ENCODE results near the gene FGD4.

Gene FGD4

DNA sequence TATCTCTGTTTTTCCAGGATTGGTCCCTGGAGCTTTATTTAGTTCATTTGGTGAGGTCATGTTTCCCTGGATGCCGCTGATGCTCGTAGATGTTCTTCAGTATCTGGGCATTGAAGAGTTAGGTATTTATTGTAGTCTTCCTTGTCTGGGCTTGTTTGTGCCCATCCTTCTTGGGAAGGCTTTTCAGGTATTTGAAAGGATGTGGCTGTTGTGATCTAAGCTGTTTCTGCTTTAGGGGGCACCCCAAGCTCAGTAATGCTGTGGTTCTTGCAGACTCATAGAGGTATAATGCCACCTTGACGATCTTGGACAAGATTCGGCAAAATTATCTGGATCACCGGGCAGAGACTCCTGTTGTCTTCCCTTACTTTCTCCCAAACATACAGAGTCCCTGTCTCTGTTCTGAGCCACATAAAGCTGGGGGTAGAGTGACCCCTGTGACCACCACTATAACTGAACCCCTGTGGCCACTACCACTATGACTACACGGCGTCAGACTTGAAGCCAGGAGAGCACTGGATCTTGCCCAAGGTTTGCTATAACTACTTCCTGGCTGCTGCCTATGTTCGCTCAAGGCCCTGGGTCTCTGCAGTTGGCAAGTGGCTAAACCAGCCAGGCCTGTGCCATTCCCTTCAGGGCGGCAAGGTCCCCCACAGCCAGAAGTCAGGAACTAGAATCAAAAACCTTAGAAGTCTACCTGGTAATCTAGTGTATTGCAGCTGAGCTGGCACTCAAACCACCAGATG is 40.9 kb downstream of the FGD4 start:
- H3K4me3 ChIP-seq (ENCODE audit: low read depth, low read length) = no peak overlapping the region
- DNase-seq (ENCODE audit: low read depth) = no peak
- TF ChIP-seq, protein P1, sequence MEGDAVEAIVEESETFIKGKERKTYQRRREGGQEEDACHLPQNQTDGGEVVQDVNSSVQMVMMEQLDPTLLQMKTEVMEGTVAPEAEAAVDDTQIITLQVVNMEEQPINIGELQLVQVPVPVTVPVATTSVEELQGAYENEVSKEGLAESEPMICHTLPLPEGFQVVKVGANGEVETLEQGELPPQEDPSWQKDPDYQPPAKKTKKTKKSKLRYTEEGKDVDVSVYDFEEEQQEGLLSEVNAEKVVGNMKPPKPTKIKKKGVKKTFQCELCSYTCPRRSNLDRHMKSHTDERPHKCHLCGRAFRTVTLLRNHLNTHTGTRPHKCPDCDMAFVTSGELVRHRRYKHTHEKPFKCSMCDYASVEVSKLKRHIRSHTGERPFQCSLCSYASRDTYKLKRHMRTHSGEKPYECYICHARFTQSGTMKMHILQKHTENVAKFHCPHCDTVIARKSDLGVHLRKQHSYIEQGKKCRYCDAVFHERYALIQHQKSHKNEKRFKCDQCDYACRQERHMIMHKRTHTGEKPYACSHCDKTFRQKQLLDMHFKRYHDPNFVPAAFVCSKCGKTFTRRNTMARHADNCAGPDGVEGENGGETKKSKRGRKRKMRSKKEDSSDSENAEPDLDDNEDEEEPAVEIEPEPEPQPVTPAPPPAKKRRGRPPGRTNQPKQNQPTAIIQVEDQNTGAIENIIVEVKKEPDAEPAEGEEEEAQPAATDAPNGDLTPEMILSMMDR (IDR thresholded peaks at IDR 0.05; ENCODE audit: low read depth, low read length, missing control alignments) = no peak

DNA sequence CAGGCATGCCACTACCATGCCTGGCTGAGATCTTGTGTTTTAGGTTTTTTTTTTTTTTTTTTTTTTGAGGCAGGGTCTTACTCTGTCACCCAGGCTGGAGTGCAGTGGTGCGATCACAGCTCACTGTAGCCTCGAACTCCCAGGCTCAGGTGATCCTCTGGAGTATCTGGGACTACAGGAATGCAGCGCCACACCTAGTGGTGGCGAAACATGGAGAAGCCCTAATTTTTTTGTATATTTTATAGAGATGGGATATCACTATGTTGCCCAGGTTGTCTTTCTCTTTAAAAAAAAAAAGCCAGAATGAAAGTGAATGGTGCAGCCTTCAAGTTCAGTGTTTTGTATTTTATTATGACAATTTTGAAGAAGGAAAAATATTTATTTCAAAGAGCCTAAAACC is 44.1 kb downstream of the FGD4 start:
- TF ChIP-seq, protein P1 (IDR thresholded peaks at IDR 0.05; ENCODE audit: low read depth, low read length, missing control alignments) = no peak
- no peak overlapping the region for H3K4me3 ChIP-seq (ENCODE audit: low read depth, low read length)
- DNase-seq (ENCODE audit: low read depth) = no peak

- DNase-seq (ENCODE audit: low read depth) = no peak
- H3K4me3 ChIP-seq (ENCODE audit: low read depth, low read length) = no peak overlapping the region
- TF ChIP-seq, protein P1 (IDR thresholded peaks at IDR 0.05; ENCODE audit: low read depth, low read length, missing control alignments) = no peak
These were observed 45.5 kb downstream of the FGD4 start for GRCh38 chr12:32444895-32445294.

GRCh38 chr12:32445356-32445755 is 46.0 kb downstream of the FGD4 start:
- TF ChIP-seq, protein P1 (IDR thresholded peaks at IDR 0.05; ENCODE audit: low read depth, low read length, missing control alignments) = no peak
- no peak overlapping the region for H3K4me3 ChIP-seq (ENCODE audit: low read depth, low read length)
- DNase-seq (ENCODE audit: low read depth) = no peak

DNA sequence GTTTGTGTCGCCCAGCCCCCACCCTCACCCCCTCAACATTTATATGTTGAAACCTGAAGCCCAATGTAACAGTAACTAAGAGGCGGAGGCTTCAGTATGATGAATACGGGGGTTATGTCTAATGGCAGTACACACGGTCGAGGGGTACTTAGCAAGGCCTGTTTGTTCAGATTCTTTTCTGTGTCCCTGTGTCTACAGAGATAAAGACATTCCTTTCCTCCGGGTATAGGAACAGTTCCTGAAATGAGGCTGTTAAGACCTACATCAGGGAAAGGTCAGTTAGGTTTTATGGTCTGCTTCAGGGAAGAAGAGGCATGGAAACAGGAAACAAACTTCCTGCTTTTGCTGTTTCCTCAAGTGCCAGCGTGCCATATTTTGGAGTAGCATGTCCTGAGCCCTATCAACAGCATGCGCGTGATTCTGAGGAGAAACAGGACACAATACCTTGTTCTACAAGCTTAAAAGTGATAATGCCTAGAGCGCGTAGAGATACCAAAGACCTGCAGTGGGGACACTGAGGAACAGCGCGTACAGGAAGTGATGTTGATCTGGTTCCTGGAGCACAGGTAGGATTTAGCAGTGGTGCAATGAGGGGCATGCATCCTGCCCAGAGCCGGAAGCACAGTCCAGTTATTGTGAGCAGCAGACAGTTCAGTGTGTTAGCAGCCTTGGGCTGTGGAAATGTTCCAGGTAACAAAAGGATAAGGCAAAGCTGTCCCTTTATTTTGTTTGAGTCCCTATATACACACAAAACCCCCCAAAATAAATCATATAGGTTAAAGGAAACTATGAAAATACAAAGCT is 47.2 kb downstream of the FGD4 start:
- no peak for DNase-seq (ENCODE audit: low read depth)
- TF ChIP-seq, protein P1 (IDR thresholded peaks at IDR 0.05; ENCODE audit: low read depth, low read length, missing control alignments) = no peak
- H3K4me3 ChIP-seq (ENCODE audit: low read depth, low read length) = no peak overlapping the region

DNA sequence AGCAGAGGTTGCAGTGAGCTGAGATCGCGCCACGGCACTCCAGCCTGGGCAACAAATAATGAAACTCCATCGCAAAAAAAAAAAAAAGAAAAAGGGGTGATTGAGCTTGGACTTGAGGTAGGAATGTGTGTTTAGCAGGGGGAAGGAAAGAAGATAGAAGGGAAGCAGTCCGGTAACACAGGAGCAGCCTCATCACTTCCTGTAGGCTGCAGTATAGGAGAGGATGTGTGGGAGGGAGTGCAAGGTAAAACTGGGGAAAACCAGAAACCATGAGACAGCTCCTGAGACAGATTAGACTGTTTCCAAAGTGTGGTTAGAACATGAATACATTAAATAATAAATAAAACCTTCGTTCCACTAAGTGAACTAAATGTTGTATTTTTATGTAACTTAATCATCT is 49.2 kb downstream of the FGD4 start:
- TF ChIP-seq, protein P1 (IDR thresholded peaks at IDR 0.05; ENCODE audit: low read depth, low read length, missing control alignments) = no peak
- no peak overlapping the region for H3K4me3 ChIP-seq (ENCODE audit: low read depth, low read length)
- DNase-seq (ENCODE audit: low read depth) = no peak

All from GM12864 (cell line).